Uterus (tissue), 4 donors: ENCODE measurements around the gene ATP23. TPM values are rescaled to one million over a fixed set of nuclear protein-coding genes. Genes with fewer than 3 reads are reported as not detected.

Source experiments
- DNase-seq, 2 donors: peaks; one replicate each; pipeline ENCODE4 v3.0.0-alpha.2; 2019 to 2020
- H3K27ac ChIP-seq, 2 donors: fragments of 200-600 bp; sonication (generic); 1 replicate in 1 of 2; 2 replicates in 1 of 2; pipeline ENCODE4 v1.5.1; 2016 to 2018
- H3K27me3 ChIP-seq, 2 donors: fragments of 200-600 bp; sonication (generic); one replicate each; pipeline ENCODE4 v1.5.1; 2018 to 2019; ENCODE audit warnings: control low read depth in 1 of 2
- H3K36me3 ChIP-seq, 2 donors: fragments of 200-600 bp; sonication (generic); one replicate each; pipeline ENCODE4 v1.5.1; 2019; ENCODE audit warnings: control low read depth in 1 of 2
- H3K4me1 ChIP-seq, 2 donors: fragments of 200-600 bp; sonication (generic); one replicate each; pipeline ENCODE4 v1.5.1; 2018 to 2019; ENCODE audit warnings: control low read depth in 1 of 2
- H3K4me3 ChIP-seq, 2 donors: fragments of 200-600 bp; sonication (generic); 1 replicate in 1 of 2; 2 replicates in 1 of 2; pipeline ENCODE4 v1.5.1; 2018 to 2019; ENCODE audit warnings: mild to moderate bottlenecking in 1 of 2
- H3K9me3 ChIP-seq, 2 donors: fragments of 200-600 bp; sonication (generic); one replicate each; pipeline ENCODE4 v1.5.1; 2019; ENCODE audit warnings: control low read depth in 1 of 2
- CTCF ChIP-seq, 4 experiments: fragments of 200-600 bp in 2 of 4; fragments of 450-650 bp in 2 of 4; sonication (generic) in 2 of 4; IDR thresholded peaks; one replicate each; pipeline ENCODE4 v1.5.1; 2016 to 2019; ENCODE audit warnings: antibody characterized with exemption in 4 of 4, mild to moderate bottlenecking in 2 of 4, moderate library complexity in 1 of 4
- POLR2A ChIP-seq, 2 donors: fragments of 450-650 bp; IDR thresholded peaks; one replicate each; pipeline ENCODE4 v1.6.1; 2016; ENCODE audit warnings: antibody characterized with exemption in 2 of 2, mild to moderate bottlenecking in 1 of 2, moderate library complexity in 1 of 2
- intact Hi-C: fragments of 100-400 bp; cut with DNase I; formaldehyde crosslinking; loops from one replicate; pipeline ENCODE4 v1.15.1; 2023; ENCODE audit warnings: low total_unique reads
- total RNA-seq, 4 donors: library from RNA; depleted of rRNA in 3 of 4; stranded (reverse); fragments of >200 nt in 3 of 4; gene quantifications; one replicate each; pipeline versions ENCODE4 v1.1.0 to v1.2.4, GENCODE V29; 2014 to 2023
- donor health status: DM: yes; HTN: yes; CAD: no.

Gene ATP23
- total RNA-seq, 4 donors from 2014 or later, result 4.9 to 59.1 (median 8.6) TPM

GRCh38 chr12:57934819-57935218, 6.5 kb upstream of the ATP23 start:
- intact Hi-C loops, result no loop called here
- no peaks in the 10 kb centered on the region for H3K27me3 ChIP-seq
- H3K4me3 ChIP-seq, result no peak overlapping the region
- no peaks in the 10 kb centered on the region for H3K36me3 ChIP-seq
- no peaks in the 10 kb centered on the region for H3K4me1 ChIP-seq
- no peak overlapping the region for H3K27ac ChIP-seq
- H3K9me3 ChIP-seq, result no peaks in the 10 kb centered on the region
- no peak for DNase-seq
- TF ChIP-seq CTCF (IDR thresholded peaks at IDR 0.05), result no peak
- TF ChIP-seq POLR2A (IDR thresholded peaks at IDR 0.05), result no peak

GRCh38 chr12:57935331-57935730, 6.0 kb upstream of the ATP23 start:
- Histone ChIP-seq H3K36me3 (no peaks in the 10 kb centered on the region), H3K4me1 (no peaks in the 10 kb centered on the region), H3K27ac (peak overlapping the region; percentile 63 to 69), H3K27me3 (no peaks in the 10 kb centered on the region), H3K9me3 (no peaks in the 10 kb centered on the region), H3K4me3 (peak overlapping the region; percentile 51 to 63)
- TF ChIP-seq POLR2A (IDR thresholded peaks at IDR 0.05), result no peak
- TF ChIP-seq CTCF (IDR thresholded peaks at IDR 0.05), result no peak
- intact Hi-C loops, result no loop called here
- DNase-seq, result no peak

- Histone ChIP-seq H3K36me3 (no peaks in the 10 kb centered on the region), H3K9me3 (no peaks in the 10 kb centered on the region), H3K27ac (peak overlapping the region; percentile 63 to 69), H3K4me3 (peak overlapping the region; percentile 51 to 63), H3K27me3 (no peaks in the 10 kb centered on the region), H3K4me1 (no peaks in the 10 kb centered on the region)
- intact Hi-C loops, result no loop called here
- peak; percentile 89 to 91 for DNase-seq
- TF ChIP-seq CTCF (IDR thresholded peaks at IDR 0.05) (no peak), POLR2A (IDR thresholded peaks at IDR 0.05) (peak; percentile 15 to 19)
Observed at GRCh38 chr12:57935839-57936512, 5.4 kb upstream of the ATP23 start.

GRCh38 chr12:57936513-57936883, 4.9 kb upstream of the ATP23 start:
- DNase-seq, result no peak
- TF ChIP-seq CTCF (IDR thresholded peaks at IDR 0.05), result no peak
- no peak for TF ChIP-seq POLR2A (IDR thresholded peaks at IDR 0.05)
- no peaks in the 10 kb centered on the region for H3K9me3 ChIP-seq
- no peaks in the 10 kb centered on the region for H3K36me3 ChIP-seq
- no peaks in the 10 kb centered on the region for H3K4me1 ChIP-seq
- no peaks in the 10 kb centered on the region for H3K27me3 ChIP-seq
- intact Hi-C loops, result no loop called here
- H3K27ac ChIP-seq, result peak overlapping the region; percentile 63 to 69
- H3K4me3 ChIP-seq, result peak overlapping the region; percentile 51 to 63

GRCh38 chr12:57939291-57939690, 2.1 kb upstream of the ATP23 start:
- Histone ChIP-seq H3K36me3 (no peaks in the 10 kb centered on the region), H3K4me1 (no peaks in the 10 kb centered on the region), H3K4me3 (no peak overlapping the region), H3K27ac (no peak overlapping the region), H3K9me3 (no peaks in the 10 kb centered on the region), H3K27me3 (no peaks in the 10 kb centered on the region)
- intact Hi-C loops, result no loop called here
- no peak for DNase-seq
- TF ChIP-seq POLR2A (IDR thresholded peaks at IDR 0.05), result no peak
- no peak for TF ChIP-seq CTCF (IDR thresholded peaks at IDR 0.05)
